Stimulated activated CD8-positive, alpha-beta memory T cell treated with anti-CD3 and anti-CD28 coated beads, Interleukin-15, amount 100 ng/mL, for 24 hours (primary cell): ENCODE results near the gene FYN.
"Not testable (repeated sequence)": the region's sequence is repeated elsewhere in the genome, so short reads cannot be mapped to it uniquely, and the experiment has no call there.

ENCODE experiments used
- DNase-seq: peaks from one replicate; pipeline ENCODE4 v3.0.0-alpha.2; 2020; ENCODE audit warnings: low read depth

The FYN gene

DNA sequence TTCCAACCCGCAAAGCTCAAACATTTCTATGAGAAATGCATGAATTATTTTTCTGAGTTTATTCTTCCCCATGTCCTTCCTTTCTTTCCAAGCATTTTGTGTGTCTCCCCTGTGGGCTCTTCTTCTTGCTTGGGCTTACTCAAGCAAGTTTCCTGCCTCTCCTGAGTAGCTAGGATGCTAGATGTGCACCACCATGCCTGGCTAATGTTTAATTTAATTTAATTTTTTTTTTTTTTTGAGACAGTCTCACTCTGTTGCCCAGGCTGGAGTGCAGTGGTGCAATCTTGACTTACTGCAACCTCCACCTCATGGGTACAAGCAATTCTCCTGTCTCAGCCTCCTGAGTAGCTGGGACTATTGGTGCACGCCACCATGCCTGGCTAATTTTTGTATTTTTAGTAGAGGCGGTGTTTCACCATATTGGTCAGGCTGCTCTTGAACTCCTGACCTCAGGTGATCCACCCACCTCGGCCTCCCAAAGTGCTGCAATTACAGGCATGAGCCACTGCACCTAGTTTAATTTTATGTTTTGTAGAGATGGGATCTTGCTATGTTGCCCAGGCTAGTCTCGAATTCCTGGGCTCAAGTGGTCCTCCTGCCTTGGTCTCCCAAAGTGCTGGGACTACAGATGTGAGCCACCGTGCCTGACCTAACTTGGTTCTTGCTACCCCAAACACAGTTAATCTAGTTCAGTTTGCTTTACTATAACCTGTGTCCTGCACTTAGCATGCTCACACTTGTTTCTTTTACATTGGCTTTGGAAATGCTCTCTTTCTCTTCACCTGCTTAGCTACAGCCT, 192.2 kb downstream of the FYN start:
- not testable (repeated sequence) for DNase-seq

GRCh38 chr6:111680015-111680712, 193.1 kb downstream of the FYN start:
- no peak for DNase-seq

- no peak for DNase-seq
These were observed 194.0 kb downstream of the FYN start for GRCh38 chr6:111679126-111679858.

DNA sequence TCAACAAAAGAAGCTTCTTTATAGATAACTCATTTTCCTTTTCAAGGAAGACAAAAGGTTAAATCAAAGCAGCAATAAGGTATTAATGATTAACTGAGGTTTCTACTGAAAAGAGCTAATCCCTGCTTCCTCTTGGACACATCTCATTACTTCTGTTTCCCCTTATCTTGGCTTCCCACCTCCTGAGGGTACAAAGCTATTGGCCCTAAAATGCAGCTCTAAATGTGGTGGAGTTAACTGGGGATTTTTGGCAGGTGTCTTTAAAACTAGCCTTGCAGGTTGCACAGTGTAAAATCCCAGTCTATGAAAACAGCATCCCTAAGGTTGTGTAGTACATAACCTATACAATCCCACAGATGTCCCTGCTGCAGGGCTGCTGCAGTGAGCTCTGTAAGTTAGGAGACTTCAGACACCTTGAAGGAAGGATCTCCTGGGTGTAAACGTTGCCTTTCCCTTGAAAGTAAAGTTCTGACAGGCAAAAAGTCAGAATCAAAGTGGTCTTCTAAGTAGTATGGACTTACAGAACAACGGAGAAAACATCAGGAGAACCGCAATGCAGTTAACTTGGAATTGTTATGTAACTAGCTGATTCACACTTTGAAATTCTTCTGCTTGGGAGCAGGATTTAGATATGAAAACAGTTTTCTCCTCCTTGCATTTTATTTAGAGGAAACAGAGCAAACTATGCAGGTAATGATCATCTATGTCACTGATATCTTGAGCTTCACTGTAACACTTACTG, 195.8 kb downstream of the FYN start:
- no peak for DNase-seq

DNA sequence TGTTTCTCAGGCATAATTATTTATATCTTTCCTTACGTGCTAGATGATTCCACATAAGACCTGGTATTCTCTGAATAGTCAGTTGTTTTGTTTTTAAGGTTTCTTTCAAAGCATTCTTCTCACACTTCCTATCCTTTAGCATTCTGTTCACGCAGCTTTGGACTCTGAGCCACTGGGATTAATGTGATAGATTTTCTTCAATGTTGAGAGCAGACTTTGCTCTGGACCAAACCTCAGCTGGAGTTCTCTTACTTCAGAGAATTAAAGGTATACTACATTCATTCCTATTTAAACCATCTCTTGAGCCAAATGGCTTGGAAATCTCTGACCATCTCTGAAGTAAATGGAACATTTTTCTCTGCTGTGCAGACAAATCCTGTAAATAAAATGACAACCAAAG, 196.9 kb downstream of the FYN start:
- DNase-seq: no peak

- DNase-seq: no peak
These were observed 198.4 kb downstream of the FYN start for GRCh38 chr6:111674883-111675282.

- DNase-seq: no peak
These were observed 198.8 kb downstream of the FYN start for GRCh38 chr6:111674413-111674812.

- DNase-seq: no peak
These were observed 199.3 kb downstream of the FYN start for GRCh38 chr6:111673937-111674336.

- no peak for DNase-seq
These were observed 199.7 kb downstream of the FYN start for GRCh38 chr6:111673532-111673931.

GRCh38 chr6:111672761-111673450, 200.3 kb downstream of the FYN start:
- DNase-seq: no peak

DNA sequence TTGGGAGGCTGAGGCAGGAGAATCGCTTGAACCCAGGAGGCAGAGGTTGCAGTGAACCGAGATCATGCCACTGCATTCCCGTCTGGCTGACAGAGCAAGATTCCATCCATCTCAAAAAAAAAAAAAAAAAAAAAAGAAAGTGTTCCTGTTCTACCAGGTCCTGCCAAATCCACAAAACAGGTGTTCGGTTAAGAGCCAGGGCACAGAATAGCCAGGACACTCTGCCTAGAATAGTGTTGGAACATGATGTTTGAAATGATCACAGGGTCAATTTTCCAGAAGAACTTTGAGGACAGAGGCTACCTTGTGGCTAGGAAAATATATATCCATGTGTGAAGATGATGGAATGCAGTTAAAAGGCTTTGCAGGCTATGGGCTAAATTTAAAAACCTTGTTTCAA, 203.9 kb downstream of the FYN start:
- no peak for DNase-seq

DNA sequence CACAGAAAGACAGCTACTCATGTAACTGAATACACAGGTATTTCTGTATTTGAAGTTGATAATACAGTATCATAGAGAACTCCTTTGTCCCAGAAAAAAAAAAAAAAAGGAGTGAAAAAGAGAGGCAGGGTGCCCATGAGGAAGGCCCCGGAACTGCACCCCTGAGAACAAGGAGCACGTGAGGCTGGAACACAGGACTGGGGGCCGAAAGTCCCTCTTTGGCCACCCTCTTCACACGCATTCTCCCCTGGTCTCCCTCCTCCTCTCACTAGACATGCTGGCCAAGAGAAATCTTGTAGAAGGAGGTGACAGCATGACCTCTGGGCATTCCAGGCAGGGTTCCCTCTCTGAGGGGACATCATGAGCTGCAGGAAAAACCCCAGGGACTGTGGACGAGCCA, 204.8 kb downstream of the FYN start:
- DNase-seq: no peak

DNA sequence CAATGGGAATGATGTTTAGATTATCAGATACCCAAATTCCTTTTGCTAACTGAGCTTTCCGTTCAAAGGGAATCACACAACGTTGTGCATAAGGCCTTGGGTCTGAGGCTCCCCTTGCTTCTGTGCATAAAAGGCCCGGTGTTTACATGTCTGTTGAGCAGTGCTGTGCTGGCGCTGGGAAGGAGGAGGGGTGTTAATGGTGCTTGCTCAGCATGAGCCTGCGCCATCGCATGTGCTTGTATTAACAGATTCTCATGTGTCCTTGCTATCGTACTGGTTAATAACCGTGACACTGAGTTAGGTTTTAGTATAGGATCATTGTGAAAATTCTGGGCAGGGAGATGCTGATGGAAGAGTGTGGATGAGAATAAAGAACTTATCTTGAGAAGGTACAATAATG, 205.3 kb downstream of the FYN start:
- DNase-seq: no peak

- no peak for DNase-seq
These were observed 206.4 kb downstream of the FYN start for GRCh38 chr6:111666847-111667246.

DNA sequence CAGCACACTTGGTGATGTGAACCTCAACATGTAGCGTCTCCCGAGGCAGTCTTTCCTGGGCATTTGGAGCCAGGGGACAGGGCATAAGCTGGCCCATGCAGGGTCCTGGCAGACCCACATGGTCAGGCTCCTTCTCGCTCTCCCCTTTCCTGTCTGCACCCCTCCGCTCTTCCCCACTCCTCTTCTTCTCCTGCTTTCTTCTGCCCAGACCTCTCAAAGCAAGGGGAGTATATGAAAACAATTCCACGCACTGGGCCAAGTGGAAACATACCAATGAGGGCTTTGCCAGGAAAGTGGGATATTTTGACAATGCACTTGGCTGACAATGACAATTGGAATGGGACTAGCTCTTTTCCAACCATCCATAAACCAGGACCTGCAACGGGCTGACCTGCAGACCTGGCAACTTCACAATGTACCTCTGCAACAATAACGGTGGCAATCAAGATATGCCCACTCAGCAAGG, 208.7 kb downstream of the FYN start:
- DNase-seq: no peak

DNA sequence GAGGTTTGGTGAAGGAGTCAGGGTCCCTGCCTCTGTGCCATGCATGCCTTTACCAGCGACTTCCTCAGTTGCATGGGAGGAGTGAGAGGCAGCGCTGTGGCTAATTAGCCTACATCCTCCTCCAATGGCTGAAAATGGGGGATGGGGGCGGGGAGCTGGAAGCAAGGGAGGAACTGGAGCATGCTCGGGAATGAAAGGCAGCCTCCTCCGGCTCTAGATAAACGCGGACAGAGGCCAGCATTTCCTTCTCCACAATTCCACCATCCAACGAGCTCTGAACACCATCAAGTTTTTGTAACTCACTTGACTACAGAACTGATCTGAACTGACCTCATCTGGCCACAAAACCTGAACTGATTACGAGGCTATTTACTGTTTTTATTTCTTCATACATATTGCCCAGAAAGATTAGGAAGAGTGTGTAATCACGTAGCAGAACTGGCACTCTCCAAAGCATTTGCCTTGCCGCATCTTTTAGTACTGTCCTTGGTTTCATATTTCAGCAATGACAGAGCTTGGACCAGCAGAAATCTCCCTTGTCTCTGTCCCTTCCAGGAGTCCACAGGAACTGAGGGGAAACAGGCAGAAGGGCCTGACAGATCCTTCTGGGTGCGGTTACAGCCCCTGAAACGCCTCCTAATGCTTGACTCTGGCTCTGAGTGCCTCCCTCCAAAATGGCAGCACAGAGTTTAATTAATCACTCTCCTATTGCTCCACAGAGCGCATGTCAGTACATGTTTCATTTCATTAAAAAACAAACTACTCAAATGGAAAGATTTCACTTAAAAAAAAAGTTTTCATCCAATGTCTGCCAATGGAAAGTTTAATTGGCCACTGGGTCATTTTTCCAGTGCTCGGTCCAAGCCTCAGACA, 209.3 kb downstream of the FYN start:
- no peak for DNase-seq

- no peak for DNase-seq
These were observed 210.3 kb downstream of the FYN start for GRCh38 chr6:111662794-111663593.

DNA sequence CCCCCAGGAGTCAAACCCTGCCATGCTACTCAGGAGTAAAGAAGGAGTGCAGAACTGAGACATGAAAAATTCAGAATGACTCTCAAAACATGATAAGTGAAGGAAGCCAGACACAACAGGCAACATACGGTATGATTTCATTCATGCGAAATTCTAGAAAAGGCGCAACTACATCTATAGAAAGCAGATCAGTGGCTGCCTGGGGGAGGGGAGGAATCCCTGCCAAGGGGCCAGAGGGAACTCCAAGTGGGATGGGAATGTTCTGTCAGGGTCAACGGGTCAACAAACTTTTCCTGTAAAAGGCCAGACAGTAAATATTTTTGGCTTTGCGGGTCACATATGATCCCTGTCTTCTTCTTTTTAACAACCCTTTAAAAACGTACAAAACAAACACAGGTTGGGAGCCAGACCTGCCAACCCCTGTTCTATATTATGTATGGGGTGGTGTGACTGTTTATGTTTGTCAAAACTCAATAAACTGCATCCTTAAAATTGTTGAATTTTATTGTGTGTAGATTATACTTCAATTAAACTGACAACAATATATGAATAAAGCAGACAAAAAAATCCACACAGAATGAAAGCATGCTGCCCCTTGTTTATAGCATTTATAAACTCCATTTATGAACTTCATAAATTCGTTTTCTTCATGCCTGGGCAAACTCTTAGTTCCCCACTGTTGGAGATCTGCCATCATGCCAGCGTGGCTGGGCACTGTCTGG, 211.0 kb downstream of the FYN start:
- DNase-seq: no peak

DNA sequence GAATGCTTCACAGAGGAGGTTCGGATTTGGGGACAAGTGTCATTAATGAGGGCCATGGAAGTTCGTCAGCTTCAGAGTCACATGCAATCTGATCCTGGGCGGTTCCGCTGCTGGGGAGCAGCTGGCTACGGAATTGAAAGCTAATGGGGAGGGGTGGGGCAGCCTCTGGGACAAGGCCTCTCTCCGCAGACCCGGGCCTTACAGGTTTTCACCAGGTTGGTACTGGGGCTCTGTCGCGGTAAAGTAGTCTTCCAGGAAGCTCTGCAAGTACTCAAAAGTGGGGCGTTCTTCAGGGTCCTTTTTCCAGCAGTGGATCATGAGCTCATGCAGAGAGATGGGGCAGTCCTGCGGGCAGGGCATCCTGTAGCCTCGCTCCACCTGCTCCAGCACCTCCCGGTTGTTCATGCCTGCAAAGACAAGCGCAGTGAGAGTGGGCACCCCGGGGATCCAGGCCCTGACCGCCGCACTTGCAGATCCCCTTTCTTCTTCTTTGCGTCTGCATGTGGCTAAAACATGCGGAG, 211.7 kb downstream of the FYN start:
- no peak for DNase-seq
